Activated naive CD8-positive, alpha-beta T cell treated with anti-CD3 and anti-CD28 coated beads for 36 hours (primary cell): Measurements from ENCODE around the gene NDUFAB1. TPM values are rescaled to one million over a fixed set of nuclear protein-coding genes. Genes with fewer than 3 reads are reported as not detected.
"Not testable (repeated sequence)": the region's sequence is repeated elsewhere in the genome, so short reads cannot be mapped to it uniquely, and the experiment has no call there.

Source experiments
- DNase-seq: peaks from one replicate; pipeline ENCODE4 v3.0.0; 2021
- H3K27ac Mint-ChIP-seq: one replicate; pipeline ENCODE4 v1.8.0; 2022; ENCODE audit warnings: mild to moderate bottlenecking, moderate library complexity, mixed read lengths
- H3K27me3 Mint-ChIP-seq: one replicate; pipeline ENCODE4 v1.8.0; 2022; ENCODE audit warnings: mild to moderate bottlenecking, mixed read lengths
- H3K36me3 Mint-ChIP-seq: one replicate; pipeline ENCODE4 v1.8.0; 2021; ENCODE audit warnings: mild to moderate bottlenecking, mixed read lengths
- H3K4me1 Mint-ChIP-seq: one replicate; pipeline ENCODE4 v1.8.0; 2021; ENCODE audit warnings: mixed read lengths
- H3K4me3 Mint-ChIP-seq: one replicate; pipeline ENCODE4 v1.8.0; 2022; ENCODE audit warnings: mild to moderate bottlenecking, moderate library complexity, mixed read lengths
- H3K9me3 Mint-ChIP-seq: one replicate; pipeline ENCODE4 v1.8.0; 2022; ENCODE audit warnings: mixed read lengths
- total RNA-seq, 2 experiments: library from RNA; stranded (reverse); gene quantifications; one replicate each; pipeline ENCODE4 v1.2.3, GENCODE V29; 2021

Gene NDUFAB1
- total RNA-seq, 2 experiments from 2014 or later, result 175 to 183 TPM

- Mint-ChIP-seq H3K4me1 (peaks cover 5% of the 10 kb centered on the region), H3K36me3 (peaks cover 23% of the 10 kb centered on the region), H3K27me3 (no peaks in the 10 kb centered on the region), H3K4me3 (no peak overlapping the region), H3K9me3 (no peaks in the 10 kb centered on the region), H3K27ac (no peak overlapping the region)
- DNase-seq, result no peak
Measured at GRCh38 chr16:23544436-23544835, 51.7 kb downstream of the NDUFAB1 start.

DNA sequence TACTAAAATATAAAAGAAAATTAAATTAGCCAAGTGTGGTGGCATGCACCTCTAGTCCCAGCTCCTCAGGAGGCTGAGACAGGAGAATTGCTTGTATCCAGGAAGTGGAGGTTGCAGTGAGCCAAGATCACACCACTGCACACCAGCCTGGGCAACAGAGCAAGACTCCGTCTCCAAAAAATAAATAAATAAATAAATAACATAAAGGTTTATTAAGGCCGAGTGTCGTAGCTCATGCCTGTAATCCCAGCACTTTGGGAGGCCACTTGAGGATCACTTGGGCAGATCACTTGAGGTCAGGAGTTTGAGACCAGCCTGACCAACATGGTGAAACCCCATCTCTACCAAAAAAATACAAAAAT, 55.3 kb downstream of the NDUFAB1 start:
- H3K4me1 Mint-ChIP-seq, result not testable (repeated sequence)

GRCh38 chr16:23539984-23540816, 55.9 kb downstream of the NDUFAB1 start:
- Mint-ChIP-seq H3K36me3 (peaks cover 19% of the 10 kb centered on the region), H3K27ac (no peak overlapping the region)

More for the DNA sequence above, 55.3 kb downstream of the NDUFAB1 start:
- peaks cover 19% of the 10 kb centered on the region for H3K36me3 Mint-ChIP-seq
- not testable (repeated sequence) for DNase-seq, H3K9me3 Mint-ChIP-seq, H3K27ac Mint-ChIP-seq, H3K4me3 Mint-ChIP-seq, H3K27me3 Mint-ChIP-seq

GRCh38 chr16:23538919-23539278, 57.2 kb downstream of the NDUFAB1 start:
- H3K36me3 Mint-ChIP-seq, result peaks cover 19% of the 10 kb centered on the region
- peak overlapping the region; percentile 74 for H3K27ac Mint-ChIP-seq
- no peak for DNase-seq
- H3K4me3 Mint-ChIP-seq, result no peak overlapping the region
- H3K9me3 Mint-ChIP-seq, result no peaks in the 10 kb centered on the region
- H3K27me3 Mint-ChIP-seq, result no peaks in the 10 kb centered on the region
- H3K4me1 Mint-ChIP-seq, result peaks cover 4% of the 10 kb centered on the region

More at GRCh38 chr16:23539984-23540816, 55.9 kb downstream of the NDUFAB1 start:
- no peaks in the 10 kb centered on the region for H3K27me3 Mint-ChIP-seq
- no peak for DNase-seq
- peaks cover 4% of the 10 kb centered on the region for H3K4me1 Mint-ChIP-seq
- no peak overlapping the region for H3K4me3 Mint-ChIP-seq
- no peaks in the 10 kb centered on the region for H3K9me3 Mint-ChIP-seq

GRCh38 chr16:23537390-23537789, 58.7 kb downstream of the NDUFAB1 start:
- Mint-ChIP-seq H3K4me3 (no peak overlapping the region), H3K9me3 (no peaks in the 10 kb centered on the region), H3K27me3 (no peaks in the 10 kb centered on the region), H3K4me1 (peaks cover 4% of the 10 kb centered on the region), H3K27ac (no peak overlapping the region), H3K36me3 (peaks cover 16% of the 10 kb centered on the region)
- no peak for DNase-seq

DNA sequence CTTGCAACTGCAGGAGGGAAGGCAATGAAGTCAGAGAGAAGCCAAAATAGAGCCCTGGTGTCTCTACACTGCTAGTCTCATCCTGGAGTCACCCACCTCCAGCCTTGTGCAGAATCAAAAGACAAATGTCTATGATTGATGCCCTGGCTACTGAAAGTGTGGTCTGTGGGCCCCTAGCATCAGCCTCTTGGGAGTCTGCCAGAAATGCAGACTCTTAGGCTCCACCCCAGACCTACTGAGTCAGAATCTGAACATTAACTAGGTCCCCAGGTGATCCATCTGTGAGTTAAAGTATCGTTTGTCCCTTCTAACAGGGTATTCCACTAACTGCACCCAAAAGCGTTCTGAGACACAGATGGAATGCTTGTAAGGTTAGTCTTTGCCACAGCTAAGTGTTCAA, 60.2 kb downstream of the NDUFAB1 start:
- Mint-ChIP-seq H3K4me3 (no peak overlapping the region), H3K4me1 (peaks cover 4% of the 10 kb centered on the region), H3K9me3 (no peaks in the 10 kb centered on the region), H3K27ac (no peak overlapping the region), H3K27me3 (no peaks in the 10 kb centered on the region), H3K36me3 (peaks cover 10% of the 10 kb centered on the region)
- DNase-seq, result no peak

DNA sequence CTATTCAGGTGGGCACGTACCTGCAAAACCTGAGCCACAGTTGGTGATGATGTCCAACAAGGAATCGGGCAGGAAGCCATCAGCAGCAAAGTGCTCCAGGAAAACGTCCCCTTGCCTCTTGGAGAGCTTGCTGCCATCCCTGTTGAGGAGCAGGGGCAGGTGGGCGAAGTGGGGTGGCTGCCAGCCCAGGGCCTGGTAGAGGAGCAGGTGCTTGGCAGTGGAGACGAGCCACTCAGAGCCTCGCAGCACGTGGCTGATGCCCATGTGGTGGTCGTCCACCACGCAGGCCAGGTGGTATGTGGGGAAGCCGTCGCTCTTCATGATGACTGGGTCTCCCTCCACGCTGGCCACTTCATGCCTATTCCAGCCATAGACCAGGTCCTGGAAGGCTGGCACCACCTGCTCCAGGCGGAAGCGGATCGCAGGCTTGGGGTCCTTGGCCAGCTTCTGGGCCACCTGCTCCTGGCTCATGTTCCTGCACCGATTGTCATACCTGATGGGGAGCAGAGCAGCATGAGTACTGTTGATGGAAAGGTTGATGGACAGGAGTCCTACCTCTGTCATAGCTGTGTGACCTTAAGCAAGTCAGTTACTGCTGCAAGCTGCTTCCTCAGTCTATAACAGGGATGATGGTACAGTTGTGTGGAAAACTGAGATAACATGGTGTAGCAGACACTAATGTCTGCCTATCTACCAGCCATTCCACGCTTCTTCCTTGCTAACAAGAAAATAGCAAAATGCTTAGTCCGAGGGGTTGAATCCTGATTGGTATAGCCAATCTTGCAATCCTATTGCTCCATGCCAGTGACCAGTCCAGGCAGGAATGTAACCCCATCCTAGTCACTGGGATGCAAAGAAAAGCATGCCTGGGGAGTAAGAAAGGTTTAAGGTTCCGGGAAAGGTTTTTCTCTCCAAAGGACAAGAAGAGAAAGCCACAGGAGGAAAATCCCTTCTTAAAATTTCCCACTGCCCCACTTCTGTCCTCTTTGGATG, 61.0 kb downstream of the NDUFAB1 start:
- H3K36me3 Mint-ChIP-seq, result peaks cover 10% of the 10 kb centered on the region
- DNase-seq, result no peak
- peaks cover 4% of the 10 kb centered on the region for H3K4me1 Mint-ChIP-seq
- no peak overlapping the region for H3K27ac Mint-ChIP-seq
- no peaks in the 10 kb centered on the region for H3K9me3 Mint-ChIP-seq
- no peaks in the 10 kb centered on the region for H3K27me3 Mint-ChIP-seq
- no peak overlapping the region for H3K4me3 Mint-ChIP-seq

GRCh38 chr16:23532448-23532847, 63.7 kb downstream of the NDUFAB1 start:
- Mint-ChIP-seq H3K4me1 (no peaks in the 10 kb centered on the region), H3K27me3 (no peaks in the 10 kb centered on the region), H3K4me3 (no peak overlapping the region), H3K9me3 (no peaks in the 10 kb centered on the region), H3K27ac (no peak overlapping the region), H3K36me3 (peaks cover 7% of the 10 kb centered on the region)
- no peak for DNase-seq

Other genes starting within 250 kb of the NDUFAB1 start
- 10 to 100 TPM; 14.0 to 14.1 TPM for gene COG7, start 143.1 kb downstream of the NDUFAB1 start, total RNA-seq
- 10 to 100 TPM; 70.9 to 80.9 TPM for gene GGA2, start 85.8 kb downstream of the NDUFAB1 start, total RNA-seq
- gene EARS2, start 39.0 kb downstream of the NDUFAB1 start, total RNA-seq, result 10 to 100 TPM; 25.2 to 30.4 TPM
- 10 to 100 TPM; 60.4 to 62.7 TPM for gene UBFD1, start 38.6 kb downstream of the NDUFAB1 start, total RNA-seq
- gene PALB2, start 45.0 kb upstream of the NDUFAB1 start, total RNA-seq, result 10 to 100 TPM; 30.9 to 32.4 TPM
- 10 to 100 TPM; 81.3 to 88.0 TPM for gene DCTN5, start 45.1 kb upstream of the NDUFAB1 start, total RNA-seq
- gene PLK1, start 82.6 kb upstream of the NDUFAB1 start, total RNA-seq, result 10 to 100 TPM; 96.5 to 97.8 TPM
- gene ERN2, start 116.9 kb upstream of the NDUFAB1 start, total RNA-seq, result not detected
- gene CHP2, start 158.7 kb upstream of the NDUFAB1 start, total RNA-seq, result not detected
- 10 to 100 TPM; 75.8 to 82.6 TPM for gene PRKCB, start 239.7 kb upstream of the NDUFAB1 start, total RNA-seq